ENCODE data around the gene ZNF408.

ZNF408 gene

GRCh38 chr11:46676436-46677158 lies 24.2 kb upstream of the ZNF408 start:
- DNase-seq (ENCODE audit: low read depth) = no peak

GRCh38 chr11:46677169-46677568 lies 23.7 kb upstream of the ZNF408 start:
- DNase-seq (ENCODE audit: low read depth) = no peak

GRCh38 chr11:46677991-46678740 lies 22.7 kb upstream of the ZNF408 start:
- no peak for DNase-seq (ENCODE audit: low read depth)

- DNase-seq (ENCODE audit: low read depth) = no peak
Measured at GRCh38 chr11:46678741-46679130, 22.1 kb upstream of the ZNF408 start.

GRCh38 chr11:46679241-46680163 lies 21.3 kb upstream of the ZNF408 start:
- DNase-seq (ENCODE audit: low read depth) = no peak

GRCh38 chr11:46680164-46680760 lies 20.6 kb upstream of the ZNF408 start:
- no peak for DNase-seq (ENCODE audit: low read depth)

- no peak for DNase-seq (ENCODE audit: low read depth)
Measured at GRCh38 chr11:46680815-46681214, 20.0 kb upstream of the ZNF408 start.

- DNase-seq (ENCODE audit: low read depth) = no peak
Measured at GRCh38 chr11:46681814-46682213, 19.0 kb upstream of the ZNF408 start.

GRCh38 chr11:46682773-46683752 lies 17.8 kb upstream of the ZNF408 start:
- no peak for DNase-seq (ENCODE audit: low read depth)

GRCh38 chr11:46684367-46684766 lies 16.5 kb upstream of the ZNF408 start:
- no peak for DNase-seq (ENCODE audit: low read depth)

GRCh38 chr11:46686886-46687795 lies 13.7 kb upstream of the ZNF408 start:
- DNase-seq (ENCODE audit: low read depth) = no peak

- DNase-seq (ENCODE audit: low read depth) = no peak
Measured at GRCh38 chr11:46690702-46691101, 10.1 kb upstream of the ZNF408 start.

- no peak for DNase-seq (ENCODE audit: low read depth)
Measured at GRCh38 chr11:46692450-46692849, 8.4 kb upstream of the ZNF408 start.

GRCh38 chr11:46693597-46694012 lies 7.2 kb upstream of the ZNF408 start:
- DNase-seq (ENCODE audit: low read depth) = no peak

- DNase-seq (ENCODE audit: low read depth) = no peak
Measured at GRCh38 chr11:46694072-46694471, 6.8 kb upstream of the ZNF408 start.

GRCh38 chr11:46694607-46695006 lies 6.2 kb upstream of the ZNF408 start:
- no peak for DNase-seq (ENCODE audit: low read depth)

GRCh38 chr11:46695345-46696211 lies 5.3 kb upstream of the ZNF408 start:
- DNase-seq (ENCODE audit: low read depth) = no peak

- DNase-seq (ENCODE audit: low read depth) = no peak
Measured at GRCh38 chr11:46696212-46696558, 4.6 kb upstream of the ZNF408 start.

GRCh38 chr11:46697303-46697702 lies 3.5 kb upstream of the ZNF408 start:
- no peak for DNase-seq (ENCODE audit: low read depth)
